Mammary epithelial cell (primary cell): ENCODE data around the gene SLC35F6.
"Not testable (repeated sequence)": the region's sequence is repeated elsewhere in the genome, so short reads cannot be mapped to it uniquely, and the experiment has no call there.

Source experiments
- EZH2 ChIP-seq: IDR thresholded peaks from 2 replicates; pipeline ENCODE4 v1.6.1; 2012; ENCODE audit warnings: low read length, inconsistent platforms, borderline replicate concordance
- TF ChIP-seq, protein P1 (sequence below), 2 donors: IDR thresholded peaks in 1 of 2; conservative IDR thresholded peaks in 1 of 2; 2 replicates each; pipeline ENCODE4 v1.5.1; 2011 to 2012; ENCODE audit warnings: inconsistent platforms in 2 of 2, low read length in 2 of 2, mild to moderate bottlenecking in 2 of 2, control low read depth in 1 of 2, low read depth in 1 of 2; ENCODE audit not compliant: insufficient read depth in 1 of 2; ENCODE audit errors: extremely low read depth in 1 of 2

- TF ChIP-seq, protein P1, sequence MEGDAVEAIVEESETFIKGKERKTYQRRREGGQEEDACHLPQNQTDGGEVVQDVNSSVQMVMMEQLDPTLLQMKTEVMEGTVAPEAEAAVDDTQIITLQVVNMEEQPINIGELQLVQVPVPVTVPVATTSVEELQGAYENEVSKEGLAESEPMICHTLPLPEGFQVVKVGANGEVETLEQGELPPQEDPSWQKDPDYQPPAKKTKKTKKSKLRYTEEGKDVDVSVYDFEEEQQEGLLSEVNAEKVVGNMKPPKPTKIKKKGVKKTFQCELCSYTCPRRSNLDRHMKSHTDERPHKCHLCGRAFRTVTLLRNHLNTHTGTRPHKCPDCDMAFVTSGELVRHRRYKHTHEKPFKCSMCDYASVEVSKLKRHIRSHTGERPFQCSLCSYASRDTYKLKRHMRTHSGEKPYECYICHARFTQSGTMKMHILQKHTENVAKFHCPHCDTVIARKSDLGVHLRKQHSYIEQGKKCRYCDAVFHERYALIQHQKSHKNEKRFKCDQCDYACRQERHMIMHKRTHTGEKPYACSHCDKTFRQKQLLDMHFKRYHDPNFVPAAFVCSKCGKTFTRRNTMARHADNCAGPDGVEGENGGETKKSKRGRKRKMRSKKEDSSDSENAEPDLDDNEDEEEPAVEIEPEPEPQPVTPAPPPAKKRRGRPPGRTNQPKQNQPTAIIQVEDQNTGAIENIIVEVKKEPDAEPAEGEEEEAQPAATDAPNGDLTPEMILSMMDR (conservative IDR thresholded peaks at IDR 0.05 in 1 of 2, IDR thresholded peaks at IDR 0.05 in 1 of 2; ENCODE audit: extremely low read depth in 1 of 2, insufficient read depth in 1 of 2, low read depth in 1 of 2, low read length in 2 of 2) = not testable (repeated sequence)
- not testable (repeated sequence) for TF ChIP-seq EZH2
These were observed 50.1 kb downstream of the SLC35F6 start for GRCh38 chr2:26814072-26814765.
